ENCODE measurements around the gene SKOR1. TPM values are rescaled to one million over a fixed set of nuclear protein-coding genes. Genes with fewer than 3 reads are reported as not detected.
A peak's percentile ranks its signal among the peaks of the same experiment; 100 is the strongest.

Gene SKOR1
- total RNA-seq, 1 donor from 2014 or later, result not detected

GRCh38 chr15:67832897-67833709 is 7.8 kb downstream of the SKOR1 start:
- TF ChIP-seq CTCF (IDR thresholded peaks at IDR 0.05), result no peak
- H3K27me3 ChIP-seq, result peaks cover 45% of the 10 kb centered on the region
- H3K36me3 ChIP-seq, result no peaks in the 10 kb centered on the region
- peaks cover 12 to 36% of the 10 kb centered on the region in 2 donors for H3K4me1 ChIP-seq
- peak overlapping the region in 1 of 2 donors; percentile 56 for H3K4me3 ChIP-seq
- no peak for DNase-seq (ENCODE audit: low spot score in 2 of 2)
- no peak overlapping the region for H3K27ac ChIP-seq
- H3K9me3 ChIP-seq, result no peaks in the 10 kb centered on the region
- intact Hi-C loops (cut with DNase I), result loop anchor here (10.0 kb wide), 1 partner anchor 888 kb away; no protein-coding TSS in a partner anchor

GRCh38 chr15:67833710-67834511 is 8.6 kb downstream of the SKOR1 start:
- peaks cover 39% of the 10 kb centered on the region for H3K27me3 ChIP-seq
- H3K4me3 ChIP-seq, result peak overlapping the region; percentile 38 to 56
- no peak overlapping the region for H3K27ac ChIP-seq
- DNase-seq (ENCODE audit: low spot score in 2 of 2), result no peak
- H3K36me3 ChIP-seq, result no peaks in the 10 kb centered on the region
- intact Hi-C loops (cut with DNase I), result loop anchor here (10.0 kb wide), 1 partner anchor 889 kb away; no protein-coding TSS in a partner anchor
- H3K9me3 ChIP-seq, result no peaks in the 10 kb centered on the region
- peaks cover 10 to 31% of the 10 kb centered on the region in 2 donors for H3K4me1 ChIP-seq
- TF ChIP-seq CTCF (IDR thresholded peaks at IDR 0.05), result peak in 2 of 3 experiments; percentile 29 to 37

- DNase-seq (ENCODE audit: low spot score in 2 of 2), result no peak
- no peaks in the 10 kb centered on the region for H3K36me3 ChIP-seq
- peak overlapping the region; percentile 38 to 56 for H3K4me3 ChIP-seq
- TF ChIP-seq CTCF (IDR thresholded peaks at IDR 0.05), result no peak
- intact Hi-C loops (cut with DNase I), result loop anchor here (5.0 to 10.0 kb wide), 2 partner anchors 377 to 890 kb away; no protein-coding TSS in a partner anchor
- H3K4me1 ChIP-seq, result peaks cover 10 to 32% of the 10 kb centered on the region in 2 donors
- H3K27ac ChIP-seq, result no peak overlapping the region
- peaks cover 34% of the 10 kb centered on the region for H3K27me3 ChIP-seq
- no peaks in the 10 kb centered on the region for H3K9me3 ChIP-seq
Observed at GRCh38 chr15:67834581-67835296, 9.4 kb downstream of the SKOR1 start.

GRCh38 chr15:67835297-67836133 is 10.2 kb downstream of the SKOR1 start:
- intact Hi-C loops (cut with DNase I), result loop anchor here (5.0 to 10.0 kb wide), 2 partner anchors 378 to 891 kb away; no protein-coding TSS in a partner anchor
- Histone ChIP-seq H3K4me3 (peak overlapping the region; percentile 38 to 56), H3K4me1 (peaks cover 10 to 32% of the 10 kb centered on the region in 2 donors), H3K27me3 (peaks cover 26% of the 10 kb centered on the region), H3K36me3 (no peaks in the 10 kb centered on the region), H3K9me3 (no peaks in the 10 kb centered on the region), H3K27ac (no peak overlapping the region)
- TF ChIP-seq CTCF (IDR thresholded peaks at IDR 0.05), result no peak
- no peak for DNase-seq (ENCODE audit: low spot score in 2 of 2)

Data from ascending aorta (tissue), 2 donors.